ENCODE measurements around the gene CAPN1. TPM values are rescaled to one million over a fixed set of nuclear protein-coding genes. Genes with fewer than 3 reads are reported as not detected.
"Not testable (repeated sequence)": the region's sequence is repeated elsewhere in the genome, so short reads cannot be mapped to it uniquely, and the experiment has no call there.

CAPN1 gene
- polyA plus RNA-seq, 1 donor from 2014 or later = 102 TPM

GRCh38 chr11:65243797-65244196 lies 62.1 kb downstream of the CAPN1 start:
- H3K27ac ChIP-seq (ENCODE audit: low read length) = no peak overlapping the region
- no peak overlapping the region for H3K9ac ChIP-seq (ENCODE audit: low read length)
- no peak overlapping the region for H3K4me2 ChIP-seq (ENCODE audit: low read length)
- no peaks in the 10 kb centered on the region for H4K20me1 ChIP-seq (ENCODE audit: insufficient read depth)
- no peaks in the 10 kb centered on the region for H3K9me2 ChIP-seq (ENCODE audit: insufficient read depth, low read length)
- H3K9me3 ChIP-seq (ENCODE audit: low read length) = no peaks in the 10 kb centered on the region
- H3K27me3 ChIP-seq (ENCODE audit: insufficient read depth, low read depth, low read length) = no peaks in the 10 kb centered on the region
- no peaks in the 10 kb centered on the region for H3K36me3 ChIP-seq (ENCODE audit: insufficient read depth, low read length)
- no peak for TF ChIP-seq SMC3 (conservative IDR thresholded peaks at IDR 0.05; ENCODE audit: poor library complexity)
- no peaks in the 10 kb centered on the region for H3F3A ChIP-seq (ENCODE audit: insufficient read depth, low read length, poor library complexity, severe bottlenecking)
- no peak overlapping the region for H3K4me3 ChIP-seq (ENCODE audit: low read length)
- H3K79me2 ChIP-seq (replicated peaks; ENCODE audit: insufficient read depth, low read length) = no peaks in the 10 kb centered on the region
- no peak overlapping the region for H2AFZ ChIP-seq (ENCODE audit: low read depth, low read length)

- not testable (repeated sequence) for H3K9ac ChIP-seq (ENCODE audit: low read length); H3K4me3 ChIP-seq (ENCODE audit: low read length); H3F3A ChIP-seq (ENCODE audit: insufficient read depth, low read length, poor library complexity, severe bottlenecking); H4K20me1 ChIP-seq (ENCODE audit: insufficient read depth); H3K4me2 ChIP-seq (ENCODE audit: low read length); H3K9me3 ChIP-seq (ENCODE audit: low read length); H3K36me3 ChIP-seq (ENCODE audit: insufficient read depth, low read length); H3K79me2 ChIP-seq (replicated peaks; ENCODE audit: insufficient read depth, low read length); H2AFZ ChIP-seq (ENCODE audit: low read depth, low read length); H3K27me3 ChIP-seq (ENCODE audit: insufficient read depth, low read depth, low read length); H3K9me2 ChIP-seq (ENCODE audit: insufficient read depth, low read length); H3K27ac ChIP-seq (ENCODE audit: low read length)
Measured at GRCh38 chr11:65245046-65245445, 63.3 kb downstream of the CAPN1 start.

GRCh38 chr11:65246506-65246905 lies 64.8 kb downstream of the CAPN1 start:
- TF ChIP-seq TAF1 (IDR thresholded peaks at IDR 0.05; ENCODE audit: low read depth) (no peak), EP300 (conservative IDR thresholded peaks at IDR 0.05; ENCODE audit: poor library complexity, severe bottlenecking) (no peak), SMC3 (conservative IDR thresholded peaks at IDR 0.05; ENCODE audit: poor library complexity) (no peak), POLR2AphosphoS5 (IDR thresholded peaks at IDR 0.05) (no peak), RAD21 (conservative IDR thresholded peaks at IDR 0.05) (no peak), EZH2 (IDR thresholded peaks at IDR 0.05; ENCODE audit: borderline replicate concordance, insufficient read depth, low read length, poor library complexity, severe bottlenecking) (no peak), REST (IDR thresholded peaks at IDR 0.05; ENCODE audit: borderline replicate concordance) (no peak), MXI1 (conservative IDR thresholded peaks at IDR 0.05; ENCODE audit: poor library complexity, severe bottlenecking) (no peak)
- TF ChIP-seq, protein P1, sequence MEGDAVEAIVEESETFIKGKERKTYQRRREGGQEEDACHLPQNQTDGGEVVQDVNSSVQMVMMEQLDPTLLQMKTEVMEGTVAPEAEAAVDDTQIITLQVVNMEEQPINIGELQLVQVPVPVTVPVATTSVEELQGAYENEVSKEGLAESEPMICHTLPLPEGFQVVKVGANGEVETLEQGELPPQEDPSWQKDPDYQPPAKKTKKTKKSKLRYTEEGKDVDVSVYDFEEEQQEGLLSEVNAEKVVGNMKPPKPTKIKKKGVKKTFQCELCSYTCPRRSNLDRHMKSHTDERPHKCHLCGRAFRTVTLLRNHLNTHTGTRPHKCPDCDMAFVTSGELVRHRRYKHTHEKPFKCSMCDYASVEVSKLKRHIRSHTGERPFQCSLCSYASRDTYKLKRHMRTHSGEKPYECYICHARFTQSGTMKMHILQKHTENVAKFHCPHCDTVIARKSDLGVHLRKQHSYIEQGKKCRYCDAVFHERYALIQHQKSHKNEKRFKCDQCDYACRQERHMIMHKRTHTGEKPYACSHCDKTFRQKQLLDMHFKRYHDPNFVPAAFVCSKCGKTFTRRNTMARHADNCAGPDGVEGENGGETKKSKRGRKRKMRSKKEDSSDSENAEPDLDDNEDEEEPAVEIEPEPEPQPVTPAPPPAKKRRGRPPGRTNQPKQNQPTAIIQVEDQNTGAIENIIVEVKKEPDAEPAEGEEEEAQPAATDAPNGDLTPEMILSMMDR (IDR thresholded peaks at IDR 0.05; ENCODE audit: poor library complexity, severe bottlenecking) = no peak
- Histone ChIP-seq H3F3A (ENCODE audit: insufficient read depth, low read length, poor library complexity, severe bottlenecking) (no peaks in the 10 kb centered on the region), H3K79me2 (replicated peaks; ENCODE audit: insufficient read depth, low read length) (no peaks in the 10 kb centered on the region), H3K9ac (ENCODE audit: low read length) (no peak overlapping the region), H3K4me3 (ENCODE audit: low read length) (no peak overlapping the region), H3K27me3 (ENCODE audit: insufficient read depth, low read depth, low read length) (no peaks in the 10 kb centered on the region), H3K36me3 (ENCODE audit: insufficient read depth, low read length) (no peaks in the 10 kb centered on the region), H3K4me2 (ENCODE audit: low read length) (no peak overlapping the region), H3K27ac (ENCODE audit: low read length) (no peak overlapping the region), H4K20me1 (ENCODE audit: insufficient read depth) (no peaks in the 10 kb centered on the region), H2AFZ (ENCODE audit: low read depth, low read length) (no peak overlapping the region), H3K9me3 (ENCODE audit: low read length) (no peaks in the 10 kb centered on the region), H3K9me2 (ENCODE audit: insufficient read depth, low read length) (no peaks in the 10 kb centered on the region)

- not testable (repeated sequence) for H3K27me3 ChIP-seq (ENCODE audit: insufficient read depth, low read depth, low read length); H3K9ac ChIP-seq (ENCODE audit: low read length); H3K27ac ChIP-seq (ENCODE audit: low read length); H3K4me3 ChIP-seq (ENCODE audit: low read length); H4K20me1 ChIP-seq (ENCODE audit: insufficient read depth); H3K36me3 ChIP-seq (ENCODE audit: insufficient read depth, low read length); H3K9me2 ChIP-seq (ENCODE audit: insufficient read depth, low read length); H3K79me2 ChIP-seq (replicated peaks; ENCODE audit: insufficient read depth, low read length); H3K9me3 ChIP-seq (ENCODE audit: low read length); H3F3A ChIP-seq (ENCODE audit: insufficient read depth, low read length, poor library complexity, severe bottlenecking); H2AFZ ChIP-seq (ENCODE audit: low read depth, low read length); H3K4me2 ChIP-seq (ENCODE audit: low read length)
Measured at GRCh38 chr11:65248184-65248710, 66.5 kb downstream of the CAPN1 start.
